SK-N-MC (cell line): ENCODE data around the gene SLC37A1.

ENCODE experiments used
- EZH2 ChIP-seq: fragments of 200-600 bp; sonication (generic); IDR thresholded peaks from one replicate; pipeline ENCODE4 v1.6.1; 2017; ENCODE audit warnings: antibody characterized with exemption
- FOXP2 ChIP-seq: optimal IDR thresholded peaks from 2 replicates; pipeline ENCODE3; 2011; ENCODE audit warnings: mild to moderate bottlenecking, moderate library complexity; ENCODE audit not compliant: insufficient read depth; ENCODE audit errors: extremely low read length, control extremely low read depth
- POLR2AphosphoS5 ChIP-seq: IDR thresholded peaks from 2 replicates; pipeline ENCODE4 v1.6.1; 2012; ENCODE audit warnings: mild to moderate bottlenecking, low read depth, low read length, borderline replicate concordance

DNA sequence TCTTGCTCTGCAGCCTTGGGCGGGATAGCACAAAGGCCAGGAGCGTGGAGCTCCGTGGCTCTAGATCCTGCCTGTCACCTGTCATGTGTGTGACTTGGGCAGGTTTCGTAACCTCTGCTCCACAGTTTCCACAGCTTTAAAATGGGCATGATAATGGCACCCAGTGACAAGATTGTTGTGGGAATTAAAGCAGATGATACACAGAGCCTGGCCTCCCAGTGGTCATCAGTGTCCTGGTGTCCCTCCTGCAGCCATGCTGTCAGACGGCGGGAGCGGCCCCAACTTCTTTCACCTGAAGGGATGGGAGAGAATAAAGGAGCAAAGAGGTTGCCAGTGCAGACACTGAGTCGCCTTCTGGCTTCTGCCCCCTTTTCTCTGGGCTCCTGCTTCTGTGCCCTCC is 61.5 kb downstream of the SLC37A1 start:
- TF ChIP-seq EZH2, result no peak
- no peak for TF ChIP-seq POLR2AphosphoS5
- TF ChIP-seq FOXP2, result no peak
